WTC11 (cell line): ENCODE results near the gene ARL4D. TPM values are rescaled to one million over a fixed set of nuclear protein-coding genes. Genes with fewer than 3 reads are reported as not detected.

Source experiments
- ATAC-seq: fragments of 200-7000 bp; cut with Tn5 transposase; 2 replicates; pipeline ENCODE4 v1.10.0; 2021; ENCODE audit warnings: mild to moderate bottlenecking, moderate library complexity
- CTCF ChIA-PET: fragments of 300-600 bp; sonication (Branson Sonifier 250); formaldehyde crosslinking; loops from one replicate; lab custom pipeline; 2021; ENCODE audit warnings: antibody characterized with exemption; lab: Charles Lee
- POLR2A ChIA-PET: fragments of 350-600 bp; sonication (Branson Sonifier 250); formaldehyde crosslinking; loops from one replicate; lab custom pipeline; 2021; ENCODE audit warnings: antibody characterized with exemption; lab: Charles Lee
- DNase-seq: peaks from one replicate; pipeline ENCODE4 v3.0.0; 2021; ENCODE audit warnings: low spot score
- H3K27ac Mint-ChIP-seq: 2 replicates; pipeline ENCODE4 v1.8.0; 2021; ENCODE audit warnings: mixed read lengths
- H3K27me3 Mint-ChIP-seq: 2 replicates; pipeline ENCODE4 v1.8.0; 2021; ENCODE audit warnings: low read depth, mild to moderate bottlenecking, moderate library complexity, mixed read lengths
- H3K36me3 Mint-ChIP-seq: 2 replicates; pipeline ENCODE4 v1.8.0; 2021; ENCODE audit warnings: mixed read lengths
- H3K4me1 Mint-ChIP-seq: 2 replicates; pipeline ENCODE4 v1.8.0; 2022; ENCODE audit warnings: mixed read lengths
- H3K4me3 Mint-ChIP-seq: 2 replicates; pipeline ENCODE4 v1.8.0; 2021; ENCODE audit warnings: mild to moderate bottlenecking, moderate library complexity, mixed read lengths
- H3K9me3 Mint-ChIP-seq: 2 replicates; pipeline ENCODE4 v1.8.0; 2021; ENCODE audit warnings: mixed read lengths
- E2F1 ChIP-seq: sonication (generic); formaldehyde crosslinking; IDR thresholded peaks from 2 replicates; pipeline ENCODE4 v1.8.0; 2022; ENCODE audit warnings: mild to moderate bottlenecking, missing genetic modification reagents
- ELF4 ChIP-seq: sonication (generic); formaldehyde crosslinking; IDR thresholded peaks from 2 replicates; pipeline ENCODE4 v1.8.1; 2022; ENCODE audit warnings: low read depth, mild to moderate bottlenecking, moderate library complexity, missing genetic modification reagents
- ETV6 ChIP-seq: sonication (generic); formaldehyde crosslinking; IDR thresholded peaks from 2 replicates; pipeline ENCODE4 v1.8.1; 2022; ENCODE audit warnings: mild to moderate bottlenecking, missing genetic modification reagents
- FOXK1 ChIP-seq: sonication (generic); formaldehyde crosslinking; IDR thresholded peaks from 2 replicates; pipeline ENCODE4 v1.8.0; 2022; ENCODE audit warnings: mild to moderate bottlenecking, moderate library complexity, missing genetic modification reagents
- GABPB1 ChIP-seq: sonication (generic); formaldehyde crosslinking; IDR thresholded peaks from 2 replicates; pipeline ENCODE4 v1.8.1; 2023; ENCODE audit warnings: mild to moderate bottlenecking, missing genetic modification reagents
- HMGA2 ChIP-seq: fragments of 250-450 bp; sonication (Bioruptor Pico); IDR thresholded peaks from 2 replicates; pipeline ENCODE4 v1.4.0; 2021; ENCODE audit warnings: mild to moderate bottlenecking, moderate library complexity
- HMGXB4 ChIP-seq: sonication (generic); formaldehyde crosslinking; IDR thresholded peaks from 2 replicates; pipeline ENCODE4 v1.8.1; 2023; ENCODE audit warnings: mild to moderate bottlenecking, moderate library complexity, missing genetic modification reagents
- JAZF1 ChIP-seq: fragments of 250-450 bp; sonication (Bioruptor Pico); IDR thresholded peaks from 2 replicates; pipeline ENCODE4 v1.9.0; 2021; ENCODE audit warnings: moderate library complexity, mild to moderate bottlenecking, inconsistent platforms
- MAX ChIP-seq: sonication (generic); formaldehyde crosslinking; IDR thresholded peaks from 2 replicates; pipeline ENCODE4 v1.8.0; 2022; ENCODE audit warnings: mild to moderate bottlenecking, missing genetic modification reagents
- MXD4 ChIP-seq: fragments of 250-450 bp; sonication (Bioruptor Pico); IDR thresholded peaks from 2 replicates; pipeline ENCODE4 v1.8.0; 2021; ENCODE audit warnings: mild to moderate bottlenecking, moderate library complexity, borderline replicate concordance
- NFE2L1 ChIP-seq: sonication (generic); formaldehyde crosslinking; IDR thresholded peaks from 2 replicates; pipeline ENCODE4 v1.8.1; 2023; ENCODE audit warnings: missing genetic modification reagents
- NFYB ChIP-seq: sonication (generic); formaldehyde crosslinking; conservative IDR thresholded peaks from 2 replicates; pipeline ENCODE4 v1.8.0; 2022; ENCODE audit warnings: low read depth, missing genetic modification reagents
- OVOL2 ChIP-seq: fragments of 250-450 bp; sonication (Bioruptor Pico); IDR thresholded peaks from 2 replicates; pipeline ENCODE4 v1.9.0; 2021; ENCODE audit warnings: mild to moderate bottlenecking, borderline replicate concordance
- SOX15 ChIP-seq: fragments of 250-450 bp; sonication (Bioruptor Pico); IDR thresholded peaks from 2 replicates; pipeline ENCODE4 v1.9.0; 2021; ENCODE audit warnings: mild to moderate bottlenecking
- TCF7 ChIP-seq: sonication (generic); formaldehyde crosslinking; IDR thresholded peaks from 2 replicates; pipeline ENCODE4 v1.8.0; 2022; ENCODE audit warnings: mild to moderate bottlenecking, low read depth, missing genetic modification reagents, moderate library complexity
- USF1 ChIP-seq: sonication (generic); formaldehyde crosslinking; IDR thresholded peaks from 2 replicates; pipeline ENCODE4 v1.8.0; 2022; ENCODE audit warnings: mild to moderate bottlenecking, missing genetic modification reagents
- USF2 ChIP-seq: sonication (generic); formaldehyde crosslinking; IDR thresholded peaks from 2 replicates; pipeline ENCODE4 v1.8.1; 2023; ENCODE audit warnings: mild to moderate bottlenecking, missing genetic modification reagents, moderate library complexity
- ZNF317 ChIP-seq: sonication (generic); formaldehyde crosslinking; IDR thresholded peaks from 2 replicates; pipeline ENCODE4 v1.8.1; 2023; ENCODE audit warnings: low read depth, mild to moderate bottlenecking, moderate library complexity, missing genetic modification reagents, borderline replicate concordance
- ZNF416 ChIP-seq: fragments of 250-450 bp; sonication (Bioruptor Pico); IDR thresholded peaks from 2 replicates; pipeline ENCODE4 v1.9.0; 2021; ENCODE audit warnings: mild to moderate bottlenecking, inconsistent platforms
- ZNF423 ChIP-seq: fragments of 250-450 bp; sonication (Bioruptor Pico); IDR thresholded peaks from 2 replicates; pipeline ENCODE4 v2.1.2; 2022; ENCODE audit warnings: mild to moderate bottlenecking, moderate library complexity
- ZNF671 ChIP-seq: fragments of 250-450 bp; sonication (Bioruptor Pico); IDR thresholded peaks from 2 replicates; pipeline ENCODE4 v1.8.0; 2021; ENCODE audit warnings: mild to moderate bottlenecking
- total RNA-seq: library from RNA; stranded (reverse); gene quantifications from 3 replicates; pipeline ENCODE4 v1.2.3, GENCODE V29; 2021

The ARL4D gene
- total RNA-seq, 1 experiment from 2014 or later = 11.9 TPM

- Mint-ChIP-seq H3K4me1 (no peaks in the 10 kb centered on the region), H3K27ac (no peak overlapping the region), H3K4me3 (no peak overlapping the region), H3K36me3 (no peaks in the 10 kb centered on the region), H3K9me3 (no peaks in the 10 kb centered on the region), H3K27me3 (no peaks in the 10 kb centered on the region)
- ChIA-PET CTCF (interaction anchor here (1.3 kb wide), 2 partner anchors 30 to 35 kb away, joined by 3 to 5 read pairs; no protein-coding TSS in a partner anchor), POLR2A (interaction anchor here (0.7 to 1.0 kb wide), 2 partner anchors 25 to 103 kb away, joined by 4 read pairs; partner anchors contain the start of gene ARL4D)
- DNase-seq (no peak), ATAC-seq (no peak)
- no peak for TF ChIP-seq ZNF416 (CRISPR knock-in tag)
- no peak for TF ChIP-seq FOXK1 (CRISPR knock-in tag)
- no peak for TF ChIP-seq OVOL2 (CRISPR knock-in tag)
- no peak for TF ChIP-seq USF2 (CRISPR knock-in tag)
- no peak for TF ChIP-seq TCF7 (CRISPR knock-in tag)
- no peak for TF ChIP-seq ELF4 (CRISPR knock-in tag)
- no peak for TF ChIP-seq MXD4 (CRISPR knock-in tag)
- no peak for TF ChIP-seq HMGXB4 (CRISPR knock-in tag)
- no peak for TF ChIP-seq ZNF317 (CRISPR knock-in tag)
- no peak for TF ChIP-seq NFE2L1
- TF ChIP-seq ETV6 (CRISPR knock-in tag) = no peak
- no peak for TF ChIP-seq GABPB1 (CRISPR knock-in tag)
Measured at GRCh38 chr17:43423777-43424455, 25.1 kb downstream of the ARL4D start.

- CTCF ChIA-PET = interaction anchor here (0.8 to 3.2 kb wide), 6 partner anchors 10 to 56 kb away, joined by 3 to 33 read pairs (median 8); partner anchors contain the start of gene DHX8
Measured at GRCh38 chr17:43427362-43428043, 28.7 kb downstream of the ARL4D start.

GRCh38 chr17:43428524-43428923 is 29.7 kb downstream of the ARL4D start:
- no peak overlapping the region for H3K27ac Mint-ChIP-seq
- DNase-seq (no peak), ATAC-seq (no peak)
- POLR2A ChIA-PET = no interaction called here
- no peaks in the 10 kb centered on the region for H3K9me3 Mint-ChIP-seq
- H3K4me3 Mint-ChIP-seq = no peak overlapping the region
- CTCF ChIA-PET = interaction anchor here (0.6 to 3.2 kb wide), 9 partner anchors 9 to 55 kb away, joined by 3 to 33 read pairs (median 5); partner anchors contain the start of gene DHX8
- no peaks in the 10 kb centered on the region for H3K36me3 Mint-ChIP-seq
- no peak for TF ChIP-seq USF1 (CRISPR knock-in tag)
- no peak for TF ChIP-seq ZNF671 (CRISPR knock-in tag)
- TF ChIP-seq HMGA2 (CRISPR knock-in tag) = 0 out of 2 replicates have a peak, but pooled peaks have one; percentile 31
- TF ChIP-seq ZNF423 (CRISPR knock-in tag) = no peak
- no peak for TF ChIP-seq E2F1 (CRISPR knock-in tag)
- TF ChIP-seq SOX15 (CRISPR knock-in tag) = no peak
- TF ChIP-seq NFYB (CRISPR knock-in tag) = no peak
- TF ChIP-seq, all 79 proteins: peak for 1
- Mint-ChIP-seq H3K4me1 (peaks cover 14% of the 10 kb centered on the region), H3K27me3 (no peaks in the 10 kb centered on the region)

More at GRCh38 chr17:43427362-43428043, 28.7 kb downstream of the ARL4D start:
- Mint-ChIP-seq H3K27ac (no peak overlapping the region), H3K9me3 (no peaks in the 10 kb centered on the region), H3K36me3 (no peaks in the 10 kb centered on the region), H3K27me3 (no peaks in the 10 kb centered on the region), H3K4me1 (peaks cover 14% of the 10 kb centered on the region), H3K4me3 (no peak overlapping the region)
- ATAC-seq (no peak), DNase-seq (no peak)
- POLR2A ChIA-PET = no interaction called here
- TF ChIP-seq ZNF416 (CRISPR knock-in tag) (no peak), MAX (CRISPR knock-in tag) (no peak), ZNF423 (CRISPR knock-in tag) (no peak), JAZF1 (CRISPR knock-in tag) (no peak)
